HG02938 (cell line): ENCODE results near the gene PRKAR2A.
"Not testable (repeated sequence)": the region's sequence is repeated elsewhere in the genome, so short reads cannot be mapped to it uniquely, and the experiment has no call there.

ENCODE experiments used
- ATAC-seq: cut with Tn5 transposase; IDR thresholded peaks from one replicate; pipeline ENCODE4 v1.9.1; 2021; ENCODE audit warnings: mild to moderate bottlenecking, moderate library complexity; ENCODE audit not compliant: unreplicated experiment

Gene PRKAR2A

GRCh38 chr3:48782046-48782445, 65.6 kb downstream of the PRKAR2A start:
- no peak for ATAC-seq

GRCh38 chr3:48778565-48778964, 69.1 kb downstream of the PRKAR2A start:
- not testable (repeated sequence) for ATAC-seq

- no peak for ATAC-seq
Observed at GRCh38 chr3:48776854-48777253, 70.8 kb downstream of the PRKAR2A start.

GRCh38 chr3:48770192-48770502, 77.5 kb downstream of the PRKAR2A start:
- no peak for ATAC-seq

GRCh38 chr3:48765376-48765775, 82.3 kb downstream of the PRKAR2A start:
- no peak for ATAC-seq

GRCh38 chr3:48762816-48763215, 84.9 kb downstream of the PRKAR2A start:
- ATAC-seq = no peak

- ATAC-seq = not testable (repeated sequence)
Observed at GRCh38 chr3:48759991-48760540, 87.6 kb downstream of the PRKAR2A start.

GRCh38 chr3:48759531-48759930, 88.1 kb downstream of the PRKAR2A start:
- not testable (repeated sequence) for ATAC-seq

GRCh38 chr3:48759071-48759470, 88.6 kb downstream of the PRKAR2A start:
- no peak for ATAC-seq

GRCh38 chr3:48756640-48757039, 91.0 kb downstream of the PRKAR2A start:
- no peak for ATAC-seq

- ATAC-seq = no peak
Observed at GRCh38 chr3:48750856-48751255, 96.8 kb downstream of the PRKAR2A start.

GRCh38 chr3:48748754-48749153, 98.9 kb downstream of the PRKAR2A start:
- ATAC-seq = no peak

GRCh38 chr3:48747706-48748105, 100.0 kb downstream of the PRKAR2A start:
- ATAC-seq = no peak

GRCh38 chr3:48747015-48747615, 100.6 kb downstream of the PRKAR2A start:
- no peak for ATAC-seq

- ATAC-seq = no peak
Observed at GRCh38 chr3:48743773-48744172, 103.9 kb downstream of the PRKAR2A start.

GRCh38 chr3:48741226-48741625, 106.4 kb downstream of the PRKAR2A start:
- ATAC-seq = not testable (repeated sequence)

GRCh38 chr3:48739955-48740823, 107.5 kb downstream of the PRKAR2A start:
- ATAC-seq = peak; percentile 54

- ATAC-seq = no peak
Observed at GRCh38 chr3:48739617-48739954, 108.1 kb downstream of the PRKAR2A start.

- no peak for ATAC-seq
Observed at GRCh38 chr3:48738926-48739616, 108.6 kb downstream of the PRKAR2A start.

- no peak for ATAC-seq
Observed at GRCh38 chr3:48738144-48738536, 109.5 kb downstream of the PRKAR2A start.

- not testable (repeated sequence) for ATAC-seq
Observed at GRCh38 chr3:48735075-48735767, 112.5 kb downstream of the PRKAR2A start.
